Neuronal stem cell (in vitro differentiated cells): ENCODE results near the gene NAA38.
A peak's percentile ranks its signal among the peaks of the same experiment; 100 is the strongest.

Experiments used
- DNase-seq: peaks from one replicate; pipeline ENCODE4 v3.0.0-alpha.2; 2013; ENCODE audit warnings: low spot score
- H2AFZ ChIP-seq: one replicate; pipeline ENCODE4 v1.6.1; 2013; ENCODE audit warnings: mild to moderate bottlenecking, low read length, inconsistent platforms
- H2AK5ac ChIP-seq: 2 replicates; pipeline ENCODE4 v1.6.1; 2013; ENCODE audit warnings: low read depth, mild to moderate bottlenecking, inconsistent platforms, low read length, moderate library complexity, mixed read lengths
- H2BK120ac ChIP-seq: 2 replicates; pipeline ENCODE4 v1.6.1; 2013; ENCODE audit warnings: low read depth, mild to moderate bottlenecking, inconsistent platforms, low read length, moderate library complexity, mixed read lengths
- H2BK12ac ChIP-seq: one replicate; pipeline ENCODE4 v1.6.1; 2013; ENCODE audit warnings: low read length, inconsistent platforms
- H2BK15ac ChIP-seq: 2 replicates; pipeline ENCODE4 v1.6.1; 2013; ENCODE audit warnings: mild to moderate bottlenecking, low read length, inconsistent platforms, mixed read lengths
- H2BK5ac ChIP-seq: one replicate; pipeline ENCODE4 v1.6.1; 2013; ENCODE audit warnings: inconsistent platforms, mild to moderate bottlenecking, low read length, moderate library complexity
- H3K14ac ChIP-seq: one replicate; pipeline ENCODE4 v1.6.1; 2013; ENCODE audit warnings: low read length, inconsistent platforms
- H3K18ac ChIP-seq: 2 replicates; pipeline ENCODE4 v1.6.1; 2013; ENCODE audit warnings: low read length, inconsistent platforms
- H3K23ac ChIP-seq: 2 replicates; pipeline ENCODE4 v1.6.1; 2013; ENCODE audit warnings: low read depth, mild to moderate bottlenecking, mixed read lengths, low read length, inconsistent platforms; ENCODE audit not compliant: poor library complexity
- H3K27ac ChIP-seq: replicated peaks from 3 replicates; pipeline ENCODE4 v1.5.1; 2013; ENCODE audit warnings: low read length, inconsistent platforms
- H3K27me3 ChIP-seq, 3 experiments: 2 replicates each; pipeline ENCODE4 v1.6.1; 2013; ENCODE audit warnings: low read length in 3 of 3, mild to moderate bottlenecking in 2 of 3, inconsistent platforms in 1 of 3, low read depth in 1 of 3, mixed read lengths in 1 of 3, moderate library complexity in 1 of 3; ENCODE audit not compliant: control insufficient read depth in 3 of 3, insufficient read depth in 3 of 3
- H3K36me3 ChIP-seq, 2 donors: replicated peaks in 1 of 2; 2 replicates each; pipeline ENCODE4 v1.6.1; 2013; ENCODE audit warnings: low read length in 2 of 2; ENCODE audit not compliant: control insufficient read depth in 2 of 2, insufficient read depth in 2 of 2
- H3K4ac ChIP-seq: 2 replicates; pipeline ENCODE4 v1.6.1; 2013; ENCODE audit warnings: inconsistent platforms, mild to moderate bottlenecking, low read length, moderate library complexity
- H3K4me1 ChIP-seq, 2 donors: 1 replicate in 1 of 2; 2 replicates in 1 of 2; pipeline ENCODE4 v1.6.1; 2013; ENCODE audit warnings: low read length in 2 of 2, low read depth in 1 of 2; ENCODE audit not compliant: control insufficient read depth in 2 of 2, insufficient read depth in 1 of 2
- H3K4me2 ChIP-seq: one replicate; pipeline ENCODE4 v1.6.1; 2013; ENCODE audit warnings: mild to moderate bottlenecking, low read length, inconsistent platforms; ENCODE audit not compliant: insufficient read depth, poor library complexity, severe bottlenecking
- H3K4me3 ChIP-seq, 2 donors: 2 replicates each; pipeline ENCODE4 v1.5.1; 2013; ENCODE audit warnings: low read length in 2 of 2, mild to moderate bottlenecking in 2 of 2, inconsistent platforms in 1 of 2, moderate library complexity in 1 of 2
- H3K79me1 ChIP-seq: one replicate; pipeline ENCODE4 v1.6.1; 2013; ENCODE audit warnings: low read depth, mild to moderate bottlenecking, inconsistent platforms, low read length, moderate library complexity
- H3K9ac ChIP-seq: one replicate; pipeline ENCODE4 v1.6.1; 2013; ENCODE audit warnings: mild to moderate bottlenecking, low read depth, low read length, inconsistent platforms; ENCODE audit not compliant: poor library complexity
- H3K9me3 ChIP-seq, 2 donors: replicated peaks in 1 of 2; 2 replicates each; pipeline versions ENCODE3 to v1.6.1; 2013; ENCODE audit warnings: low read length in 2 of 2, mild to moderate bottlenecking in 2 of 2, inconsistent platforms in 1 of 2, low read depth in 1 of 2, mixed read lengths in 1 of 2, moderate library complexity in 1 of 2; ENCODE audit not compliant: control insufficient read depth in 2 of 2, insufficient read depth in 1 of 2
- H4K8ac ChIP-seq: one replicate; pipeline ENCODE4 v1.6.1; 2013; ENCODE audit warnings: low read depth, mild to moderate bottlenecking, inconsistent platforms, low read length, moderate library complexity
- H4K91ac ChIP-seq: one replicate; pipeline ENCODE4 v1.6.1; 2013; ENCODE audit warnings: low read length, low read depth, mild to moderate bottlenecking, inconsistent platforms; ENCODE audit not compliant: poor library complexity
- WGBS, 2 donors: extraction: QIAGEN DNeasy Blood & Tissue Kit; methylation state at CpG; one replicate each; pipeline ENCODE4 v1.1.7; 2013; ENCODE audit warnings: missing lambda C conversion rate in 2 of 2, mixed read lengths in 1 of 2; ENCODE audit not compliant: insufficient read length in 2 of 2, insufficient replicate concordance in 1 of 2; ENCODE audit errors: extremely low coverage in 2 of 2; 5-methylcytosine and 5-hydroxymethylcytosine counted together

NAA38 gene

DNA sequence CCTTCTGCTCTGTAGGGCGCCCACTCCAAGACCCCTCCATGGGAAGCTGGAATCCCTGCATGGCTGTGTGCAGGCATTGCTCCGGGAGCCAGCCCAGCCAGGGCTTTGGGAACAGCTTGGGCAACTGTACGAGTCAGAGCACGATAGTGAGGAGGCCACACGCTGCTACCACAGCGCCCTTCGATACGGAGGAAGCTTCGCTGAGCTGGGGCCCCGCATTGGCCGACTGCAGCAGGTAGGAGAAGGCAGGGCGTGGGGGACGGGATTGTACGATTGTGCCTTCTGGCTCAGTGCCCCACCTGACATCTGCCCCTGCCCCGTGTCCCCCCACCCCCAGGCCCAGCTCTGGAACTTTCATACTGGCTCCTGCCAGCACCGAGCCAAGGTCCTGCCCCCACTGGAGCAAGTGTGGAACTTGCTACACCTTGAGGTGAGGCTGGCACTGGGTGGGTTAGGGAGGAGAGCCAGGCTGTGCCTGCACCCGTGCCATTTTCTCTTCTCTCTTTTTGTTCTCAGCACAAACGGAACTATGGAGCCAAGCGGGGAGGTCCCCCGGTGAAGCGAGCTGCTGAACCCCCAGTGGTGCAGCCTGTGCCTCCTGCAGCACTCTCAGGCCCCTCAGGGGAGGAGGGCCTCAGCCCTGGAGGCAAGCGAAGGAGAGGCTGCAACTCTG, 11.2 kb downstream of the NAA38 start:
- Histone ChIP-seq H2AK5ac (no peak overlapping the region), H2BK15ac (no peak overlapping the region), H2BK12ac (no peak overlapping the region), H2BK120ac (no peak overlapping the region), H3K14ac (no peak overlapping the region), H3K27me3 (no peaks in the 10 kb centered on the region), H3K79me1 (peaks cover 38% of the 10 kb centered on the region), H3K18ac (no peak overlapping the region), H3K9me3 (no peaks in the 10 kb centered on the region), H3K4me3 (no peak overlapping the region), H3K27ac (no peak overlapping the region), H4K91ac (no peak overlapping the region), H3K4ac (no peak overlapping the region), H3K4me1 (peaks cover 9 to 19% of the 10 kb centered on the region in 2 donors), H4K8ac (no peak overlapping the region), H3K4me2 (no peak overlapping the region), H3K36me3 (peaks cover 43 to 56% of the 10 kb centered on the region in 2 donors), H3K9ac (no peak overlapping the region), H3K23ac (no peak overlapping the region), H2BK5ac (no peak overlapping the region), H2AFZ (no peak overlapping the region)
- DNase-seq: no peak
- no CpG with 5 or more reads among the region's 22 CpGs for WGBS, 2 donors

DNA sequence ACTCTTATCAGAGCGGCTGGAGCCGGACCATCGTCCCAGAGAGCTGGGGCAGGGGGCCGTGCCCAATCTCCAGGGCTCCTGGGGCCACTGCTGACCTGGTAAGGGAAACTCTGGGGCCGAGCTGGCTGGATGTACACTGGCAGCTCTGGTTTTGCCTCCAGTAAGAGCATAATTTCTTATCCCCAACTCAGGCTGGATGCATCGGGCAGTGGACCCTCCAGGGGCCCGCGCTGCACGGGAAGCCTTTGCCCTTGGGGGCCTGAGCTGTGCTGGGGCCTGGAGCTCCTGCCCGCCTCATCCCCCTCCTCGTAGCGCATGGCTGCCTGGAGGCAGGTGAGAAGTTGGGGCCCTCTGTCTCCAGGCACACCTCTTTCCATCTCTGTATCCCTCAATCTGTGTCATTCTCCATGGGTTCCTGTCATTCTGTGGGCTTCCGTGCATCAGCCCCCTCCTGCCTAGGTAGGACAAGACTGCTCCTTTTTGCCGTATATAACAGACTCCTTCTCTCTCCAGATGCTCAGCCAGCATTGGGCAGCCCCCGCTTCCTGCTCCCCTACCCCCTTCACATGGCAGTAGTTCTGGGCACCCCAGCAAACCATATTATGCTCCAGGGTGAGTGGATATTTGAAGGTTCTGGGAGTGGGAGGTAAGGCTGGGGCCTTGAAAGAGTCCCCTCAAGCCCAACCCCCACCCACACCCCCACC, 11.8 kb downstream of the NAA38 start:
- Histone ChIP-seq H2AFZ (no peak overlapping the region), H3K9ac (no peak overlapping the region), H3K36me3 (peaks cover 39 to 56% of the 10 kb centered on the region in 2 donors), H2BK5ac (no peak overlapping the region), H2BK12ac (peak overlapping the region; percentile 36), H3K9me3 (no peaks in the 10 kb centered on the region), H2BK120ac (no peak overlapping the region), H2BK15ac (no peak overlapping the region), H3K27me3 (no peaks in the 10 kb centered on the region), H4K91ac (no peak overlapping the region), H3K23ac (peak overlapping the region; percentile 1), H4K8ac (no peak overlapping the region), H3K4ac (no peak overlapping the region), H3K79me1 (peaks cover 38% of the 10 kb centered on the region), H3K14ac (no peak overlapping the region), H2AK5ac (peak overlapping the region; percentile 19), H3K27ac (no peak overlapping the region), H3K4me3 (peak overlapping the region in 1 of 2 donors; percentile 80), H3K4me1 (peaks cover 14 to 24% of the 10 kb centered on the region in 2 donors), H3K18ac (no peak overlapping the region), H3K4me2 (no peak overlapping the region)
- no peak for DNase-seq
- WGBS, 2 donors: no CpG with 5 or more reads among the region's 15 CpGs

DNA sequence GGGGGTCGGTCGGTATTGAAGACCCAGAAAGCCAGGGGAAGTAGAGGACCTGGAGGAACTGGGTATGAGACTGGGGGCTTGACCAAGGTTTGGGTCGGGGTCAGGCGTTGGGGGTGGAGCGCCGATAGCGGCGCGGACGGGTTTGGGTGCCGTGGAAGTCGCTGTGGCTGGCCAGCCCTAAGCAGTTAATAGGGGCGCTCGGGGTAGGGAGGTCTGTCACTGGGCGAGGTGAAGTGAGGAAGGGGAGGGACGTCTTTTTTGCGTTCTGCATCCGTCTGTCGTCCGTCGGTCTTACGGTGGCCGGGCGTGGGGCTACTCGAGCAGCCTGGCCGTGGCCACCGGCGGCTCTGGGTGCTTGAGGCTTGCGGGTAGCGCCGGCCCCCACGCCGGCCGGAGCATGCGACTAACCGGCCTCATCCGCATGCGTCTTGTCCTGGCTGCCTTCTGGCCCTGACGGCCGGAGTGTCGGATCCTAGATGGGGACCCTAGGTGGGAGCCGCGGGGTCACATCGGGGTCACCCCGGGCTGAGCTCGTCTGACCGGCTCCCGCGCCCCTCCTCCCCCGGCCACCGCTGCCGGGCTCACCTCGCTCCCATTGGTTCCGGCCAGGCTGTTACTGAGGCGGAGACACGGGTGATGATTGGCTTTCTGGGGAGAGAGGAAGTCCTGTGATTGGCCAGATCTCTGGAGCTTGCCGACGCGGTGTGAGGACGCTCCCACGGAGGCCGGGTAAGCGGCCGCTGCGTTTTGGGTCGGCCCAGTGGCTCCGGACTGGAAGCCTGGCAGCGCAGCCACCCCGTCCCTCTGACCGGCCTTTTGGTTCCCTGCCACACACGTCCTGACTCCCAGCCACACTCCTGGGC, 12.8 kb downstream of the NAA38 start:
- peak overlapping the region; percentile 66 for H2AFZ ChIP-seq
- peak overlapping the region; percentile 80 to 84 for H3K4me3 ChIP-seq
- no peaks in the 10 kb centered on the region for H3K27me3 ChIP-seq
- H2BK15ac ChIP-seq: peak overlapping the region; percentile 45
- peak overlapping the region; percentile 93 for H3K9ac ChIP-seq
- H2BK12ac ChIP-seq: peak overlapping the region; percentile 5
- H4K8ac ChIP-seq: no peak overlapping the region
- peak overlapping the region; percentile 25 for H3K14ac ChIP-seq
- H2BK120ac ChIP-seq: peak overlapping the region; percentile 95
- no CpG with 5 or more reads among the region's 71 CpGs for WGBS, 2 donors
- H3K9me3 ChIP-seq: no peaks in the 10 kb centered on the region
- peak overlapping the region; percentile 83 for H2BK5ac ChIP-seq
- H2AK5ac ChIP-seq: peak overlapping the region; percentile 76
- H3K27ac ChIP-seq: peak overlapping the region; percentile 50
- H3K79me1 ChIP-seq: peaks cover 38% of the 10 kb centered on the region
- peaks cover 20 to 29% of the 10 kb centered on the region in 2 donors for H3K4me1 ChIP-seq
- H3K18ac ChIP-seq: peak overlapping the region; percentile 73
- no peak overlapping the region for H4K91ac ChIP-seq
- H3K36me3 ChIP-seq: peaks cover 34 to 54% of the 10 kb centered on the region in 2 donors
- peak overlapping the region; percentile 99 for H3K4me2 ChIP-seq
- H3K4ac ChIP-seq: no peak overlapping the region
- peak; percentile 85 for DNase-seq
- H3K23ac ChIP-seq: peak overlapping the region; percentile 75
